Activated CD4-positive, alpha-beta memory T cell treated with anti-CD3 and anti-CD28 coated beads for 36 hours (primary cell): Measurements from ENCODE around the gene ITGA11. TPM values are rescaled to one million over a fixed set of nuclear protein-coding genes. Genes with fewer than 3 reads are reported as not detected.
"Not testable (repeated sequence)": the region's sequence is repeated elsewhere in the genome, so short reads cannot be mapped to it uniquely, and the experiment has no call there.

Experiments used
- CTCF ChIA-PET: fragments of 350-600 bp; sonication (Branson Sonifier 250); formaldehyde crosslinking; loops from one replicate; lab custom pipeline; 2021; ENCODE audit warnings: antibody characterized with exemption, inconsistent platforms; lab: Charles Lee
- POLR2A ChIA-PET: fragments of 350-600 bp; sonication (Branson Sonifier 250); formaldehyde crosslinking; loops from one replicate; lab custom pipeline; 2021; ENCODE audit warnings: antibody characterized with exemption; lab: Charles Lee
- DNase-seq: peaks from one replicate; pipeline ENCODE4 v3.0.0-alpha.2; 2020
- H3K27ac Mint-ChIP-seq: one replicate; pipeline ENCODE4 v1.8.0; 2021; ENCODE audit warnings: mixed read lengths
- H3K27me3 Mint-ChIP-seq: one replicate; pipeline ENCODE4 v1.8.0; 2021; ENCODE audit warnings: mixed read lengths
- H3K36me3 Mint-ChIP-seq: one replicate; pipeline ENCODE4 v1.8.0; 2021; ENCODE audit warnings: mixed read lengths
- H3K4me1 Mint-ChIP-seq: one replicate; pipeline ENCODE4 v1.8.0; 2021; ENCODE audit warnings: low read depth, mixed read lengths
- H3K4me3 Mint-ChIP-seq: one replicate; pipeline ENCODE4 v1.8.0; 2021; ENCODE audit warnings: mild to moderate bottlenecking, mixed read lengths
- H3K9me3 Mint-ChIP-seq: one replicate; pipeline ENCODE4 v1.8.0; 2021; ENCODE audit warnings: mixed read lengths
- intact Hi-C: fragments of 100-400 bp; cut with micrococcal nuclease; formaldehyde crosslinking; loops from one replicate; pipeline ENCODE4 v1.15.1; 2023
- total RNA-seq, 2 experiments: library from RNA; stranded (reverse); gene quantifications; one replicate each; pipeline ENCODE4 v1.2.3, GENCODE V29; 2021

ITGA11 gene
- total RNA-seq, 2 experiments from 2014 or later = 0.56 to 0.59 TPM

- CTCF ChIA-PET = no interaction called here
- Mint-ChIP-seq H3K9me3 (peaks cover 11% of the 10 kb centered on the region), H3K27me3 (no peaks in the 10 kb centered on the region), H3K27ac (no peak overlapping the region), H3K36me3 (no peaks in the 10 kb centered on the region), H3K4me1 (no peaks in the 10 kb centered on the region), H3K4me3 (no peak overlapping the region)
- intact Hi-C loops = no loop called here
- DNase-seq = no peak
- POLR2A ChIA-PET = no interaction called here
Measured at GRCh38 chr15:68405378-68406250, 26.3 kb downstream of the ITGA11 start.

GRCh38 chr15:68404056-68404798, 27.7 kb downstream of the ITGA11 start:
- ChIA-PET CTCF (no interaction called here), POLR2A (no interaction called here)
- H3K9me3 Mint-ChIP-seq = peaks cover 11% of the 10 kb centered on the region
- no peak overlapping the region for H3K4me3 Mint-ChIP-seq
- H3K4me1 Mint-ChIP-seq = no peaks in the 10 kb centered on the region
- H3K36me3 Mint-ChIP-seq = no peaks in the 10 kb centered on the region
- no peaks in the 10 kb centered on the region for H3K27me3 Mint-ChIP-seq
- DNase-seq = no peak
- no peak overlapping the region for H3K27ac Mint-ChIP-seq
- intact Hi-C loops = no loop called here

GRCh38 chr15:68403161-68403941, 28.6 kb downstream of the ITGA11 start:
- Mint-ChIP-seq H3K27me3 (peaks cover 2% of the 10 kb centered on the region), H3K9me3 (peaks cover 11% of the 10 kb centered on the region), H3K36me3 (no peaks in the 10 kb centered on the region), H3K4me1 (no peaks in the 10 kb centered on the region), H3K4me3 (no peak overlapping the region), H3K27ac (no peak overlapping the region)
- no peak for DNase-seq
- intact Hi-C loops = no loop called here
- ChIA-PET CTCF (no interaction called here), POLR2A (no interaction called here)

GRCh38 chr15:68402432-68403160, 29.4 kb downstream of the ITGA11 start:
- POLR2A ChIA-PET = no interaction called here
- no peak overlapping the region for H3K4me3 Mint-ChIP-seq
- DNase-seq = no peak
- CTCF ChIA-PET = no interaction called here
- H3K9me3 Mint-ChIP-seq = peaks cover 11% of the 10 kb centered on the region
- H3K27me3 Mint-ChIP-seq = peaks cover 2% of the 10 kb centered on the region
- H3K27ac Mint-ChIP-seq = no peak overlapping the region
- no peaks in the 10 kb centered on the region for H3K36me3 Mint-ChIP-seq
- intact Hi-C loops = no loop called here
- no peaks in the 10 kb centered on the region for H3K4me1 Mint-ChIP-seq

GRCh38 chr15:68401496-68402431, 30.2 kb downstream of the ITGA11 start:
- ChIA-PET POLR2A (no interaction called here), CTCF (no interaction called here)
- Mint-ChIP-seq H3K36me3 (no peaks in the 10 kb centered on the region), H3K27ac (no peak overlapping the region), H3K9me3 (peaks cover 11% of the 10 kb centered on the region), H3K4me3 (no peak overlapping the region), H3K4me1 (no peaks in the 10 kb centered on the region), H3K27me3 (peaks cover 2% of the 10 kb centered on the region)
- intact Hi-C loops = no loop called here
- no peak for DNase-seq

- Mint-ChIP-seq H3K27ac (no peak overlapping the region), H3K4me1 (no peaks in the 10 kb centered on the region), H3K27me3 (peaks cover 4% of the 10 kb centered on the region), H3K9me3 (peaks cover 11% of the 10 kb centered on the region), H3K4me3 (no peak overlapping the region), H3K36me3 (no peaks in the 10 kb centered on the region)
- POLR2A ChIA-PET = no interaction called here
- DNase-seq = no peak
- intact Hi-C loops = no loop called here
- CTCF ChIA-PET = no interaction called here
Measured at GRCh38 chr15:68400066-68400456, 31.9 kb downstream of the ITGA11 start.

- intact Hi-C loops = no loop called here
- CTCF ChIA-PET = no interaction called here
Measured at GRCh38 chr15:68399096-68400065, 32.6 kb downstream of the ITGA11 start.

GRCh38 chr15:68397999-68398398, 34.0 kb downstream of the ITGA11 start:
- H3K4me3 Mint-ChIP-seq, CTCF ChIA-PET, DNase-seq, POLR2A ChIA-PET, H3K4me1 Mint-ChIP-seq, H3K36me3 Mint-ChIP-seq, intact Hi-C loops, H3K27ac Mint-ChIP-seq, H3K9me3 Mint-ChIP-seq: not testable (repeated sequence)
- H3K27me3 Mint-ChIP-seq = peaks cover 15% of the 10 kb centered on the region

More at GRCh38 chr15:68399096-68400065, 32.6 kb downstream of the ITGA11 start:
- H3K27me3 Mint-ChIP-seq = peaks cover 6% of the 10 kb centered on the region
- no peak overlapping the region for H3K4me3 Mint-ChIP-seq
- H3K9me3 Mint-ChIP-seq = peaks cover 11% of the 10 kb centered on the region
- no peaks in the 10 kb centered on the region for H3K4me1 Mint-ChIP-seq
- POLR2A ChIA-PET = no interaction called here
- no peak for DNase-seq
- no peak overlapping the region for H3K27ac Mint-ChIP-seq
- no peaks in the 10 kb centered on the region for H3K36me3 Mint-ChIP-seq

- Mint-ChIP-seq H3K27ac (no peak overlapping the region), H3K27me3 (peaks cover 29% of the 10 kb centered on the region), H3K4me3 (no peak overlapping the region), H3K4me1 (no peaks in the 10 kb centered on the region), H3K9me3 (no peaks in the 10 kb centered on the region), H3K36me3 (no peaks in the 10 kb centered on the region)
- intact Hi-C loops = no loop called here
- CTCF ChIA-PET = no interaction called here
- DNase-seq = no peak
- POLR2A ChIA-PET = no interaction called here
Measured at GRCh38 chr15:68396068-68396467, 35.9 kb downstream of the ITGA11 start.

GRCh38 chr15:68391121-68391520, 40.8 kb downstream of the ITGA11 start:
- Mint-ChIP-seq H3K27me3 (peaks cover 33% of the 10 kb centered on the region), H3K9me3 (no peaks in the 10 kb centered on the region), H3K4me3 (no peak overlapping the region), H3K27ac (no peak overlapping the region), H3K4me1 (no peaks in the 10 kb centered on the region), H3K36me3 (no peaks in the 10 kb centered on the region)
- POLR2A ChIA-PET = no interaction called here
- CTCF ChIA-PET = interaction anchor here (1.6 kb wide), 1 partner anchor 84 kb away, joined by 5 read pairs; no protein-coding TSS in a partner anchor
- intact Hi-C loops = no loop called here
- no peak for DNase-seq
